ENCODE measurements around the gene KAT7.

KAT7 gene

DNA sequence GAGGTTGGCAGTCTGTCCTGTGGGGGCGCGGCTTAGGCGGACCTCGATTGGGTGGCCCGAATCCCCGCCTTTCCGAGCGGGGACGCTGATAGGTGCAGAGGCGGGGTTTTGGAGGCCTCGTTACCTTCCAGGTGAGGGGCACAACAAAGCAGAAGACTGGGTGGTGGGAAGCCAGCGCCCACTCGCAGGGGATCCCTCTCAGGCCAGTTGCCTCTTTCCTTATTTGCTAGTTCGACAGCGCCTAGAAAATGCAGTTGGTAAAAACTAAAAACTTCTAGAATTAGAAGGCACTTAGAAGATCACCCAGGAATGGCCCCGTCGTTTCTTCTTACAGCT, 730 bp downstream of the KAT7 start:
- TF ChIP-seq, protein P1, sequence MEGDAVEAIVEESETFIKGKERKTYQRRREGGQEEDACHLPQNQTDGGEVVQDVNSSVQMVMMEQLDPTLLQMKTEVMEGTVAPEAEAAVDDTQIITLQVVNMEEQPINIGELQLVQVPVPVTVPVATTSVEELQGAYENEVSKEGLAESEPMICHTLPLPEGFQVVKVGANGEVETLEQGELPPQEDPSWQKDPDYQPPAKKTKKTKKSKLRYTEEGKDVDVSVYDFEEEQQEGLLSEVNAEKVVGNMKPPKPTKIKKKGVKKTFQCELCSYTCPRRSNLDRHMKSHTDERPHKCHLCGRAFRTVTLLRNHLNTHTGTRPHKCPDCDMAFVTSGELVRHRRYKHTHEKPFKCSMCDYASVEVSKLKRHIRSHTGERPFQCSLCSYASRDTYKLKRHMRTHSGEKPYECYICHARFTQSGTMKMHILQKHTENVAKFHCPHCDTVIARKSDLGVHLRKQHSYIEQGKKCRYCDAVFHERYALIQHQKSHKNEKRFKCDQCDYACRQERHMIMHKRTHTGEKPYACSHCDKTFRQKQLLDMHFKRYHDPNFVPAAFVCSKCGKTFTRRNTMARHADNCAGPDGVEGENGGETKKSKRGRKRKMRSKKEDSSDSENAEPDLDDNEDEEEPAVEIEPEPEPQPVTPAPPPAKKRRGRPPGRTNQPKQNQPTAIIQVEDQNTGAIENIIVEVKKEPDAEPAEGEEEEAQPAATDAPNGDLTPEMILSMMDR (IDR thresholded peaks at IDR 0.05; ENCODE audit: control extremely low read depth, extremely low read depth, low read depth, missing control alignments), result no peak
- ChIA-PET POLR2A (interaction anchor here (0.6 to 2.6 kb wide), 4 partner anchors 25 to 42 kb away, joined by 4 to 13 read pairs (median 8); partner anchors contain the start of gene FAM117A), CTCF (no interaction called here)
- DNase-seq (ENCODE audit: extremely low spot score), result no peak

DNA sequence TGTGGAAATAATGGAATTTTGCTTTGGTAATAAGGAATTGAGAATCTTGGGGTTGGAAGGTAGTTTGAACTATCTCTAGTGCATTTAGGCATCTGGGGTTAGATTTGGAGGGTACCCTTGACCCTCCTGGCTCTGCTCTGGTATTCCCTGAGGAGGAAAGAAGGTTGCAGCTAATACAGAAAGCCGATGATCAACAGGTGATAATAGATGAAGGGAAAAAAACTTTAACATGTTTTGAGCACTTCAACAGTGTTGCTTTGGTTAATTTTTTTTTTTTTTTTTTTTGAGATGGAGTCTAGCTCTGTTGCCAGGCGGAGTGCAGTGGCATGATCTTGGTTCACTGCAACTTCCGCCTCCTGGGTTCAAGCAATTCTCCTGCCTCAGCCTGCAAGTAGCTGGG, 4.8 kb downstream of the KAT7 start:
- POLR2A ChIA-PET, result no interaction called here
- TF ChIP-seq, protein P1 (IDR thresholded peaks at IDR 0.05; ENCODE audit: control extremely low read depth, extremely low read depth, low read depth, missing control alignments), result no peak
- CTCF ChIA-PET, result interaction anchor here (1.0 to 1.5 kb wide), 4 partner anchors 12 to 223 kb away, joined by 3 to 4 read pairs (median 3); no protein-coding TSS in a partner anchor
- DNase-seq (ENCODE audit: extremely low spot score), result no peak

DNA sequence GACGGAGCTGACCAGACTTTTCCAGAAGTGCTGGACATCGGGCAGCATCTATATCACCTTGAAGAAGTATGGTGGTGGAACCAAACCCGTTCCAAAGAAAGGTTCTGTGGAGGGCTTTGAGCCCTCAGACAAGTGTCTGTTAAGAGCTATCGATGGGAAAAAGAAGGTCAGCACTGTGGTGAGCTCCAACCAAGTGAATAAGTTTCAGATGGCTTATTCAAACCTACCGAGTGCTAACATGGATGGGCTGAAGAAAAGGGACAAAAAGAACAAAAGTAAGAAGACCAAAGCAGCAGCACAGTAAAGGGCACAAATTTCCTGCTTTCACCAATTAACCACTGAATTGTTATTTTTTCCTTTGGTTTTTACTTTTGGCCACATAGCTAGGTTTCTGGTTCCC, 6.9 kb downstream of the KAT7 start:
- no peak for DNase-seq (ENCODE audit: extremely low spot score)
- TF ChIP-seq, protein P1 (IDR thresholded peaks at IDR 0.05; ENCODE audit: control extremely low read depth, extremely low read depth, low read depth, missing control alignments), result no peak
- ChIA-PET CTCF (interaction anchor here (0.8 to 1.3 kb wide), 4 partner anchors 10 to 225 kb away, joined by 3 to 4 read pairs (median 4); no protein-coding TSS in a partner anchor), POLR2A (interaction anchor here (0.5 kb wide), 1 partner anchor 31 kb away, joined by 3 read pairs; the partner anchor contains the start of gene FAM117A)

DNA sequence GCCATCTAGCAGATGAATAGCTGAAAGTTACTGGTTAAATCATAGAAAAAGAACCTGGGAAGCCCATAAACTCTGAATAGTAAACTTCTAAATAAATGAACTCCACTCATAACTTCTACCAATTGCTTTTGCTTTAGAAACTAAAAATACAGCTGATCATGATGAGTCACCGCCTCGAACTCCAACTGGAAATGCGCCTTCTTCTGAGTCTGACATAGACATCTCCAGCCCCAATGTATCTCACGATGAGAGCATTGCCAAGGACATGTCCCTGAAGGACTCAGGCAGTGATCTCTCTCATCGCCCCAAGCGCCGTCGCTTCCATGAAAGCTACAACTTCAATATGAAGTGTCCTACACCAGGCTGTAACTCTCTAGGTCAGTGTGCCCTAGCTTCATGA, 9.7 kb downstream of the KAT7 start:
- DNase-seq (ENCODE audit: extremely low spot score), result no peak
- POLR2A ChIA-PET, result interaction anchor here (0.6 kb wide), 2 partner anchors 12 to 121 kb away, joined by 4 to 5 read pairs; no protein-coding TSS in a partner anchor
- CTCF ChIA-PET, result interaction anchor here (0.8 to 1.5 kb wide), 8 partner anchors 10 to 241 kb away, joined by 3 to 5 read pairs (median 3); partner anchors contain the start of genes KAT7 and SLC35B1
- TF ChIP-seq, protein P1 (IDR thresholded peaks at IDR 0.05; ENCODE audit: control extremely low read depth, extremely low read depth, low read depth, missing control alignments), result no peak

DNA sequence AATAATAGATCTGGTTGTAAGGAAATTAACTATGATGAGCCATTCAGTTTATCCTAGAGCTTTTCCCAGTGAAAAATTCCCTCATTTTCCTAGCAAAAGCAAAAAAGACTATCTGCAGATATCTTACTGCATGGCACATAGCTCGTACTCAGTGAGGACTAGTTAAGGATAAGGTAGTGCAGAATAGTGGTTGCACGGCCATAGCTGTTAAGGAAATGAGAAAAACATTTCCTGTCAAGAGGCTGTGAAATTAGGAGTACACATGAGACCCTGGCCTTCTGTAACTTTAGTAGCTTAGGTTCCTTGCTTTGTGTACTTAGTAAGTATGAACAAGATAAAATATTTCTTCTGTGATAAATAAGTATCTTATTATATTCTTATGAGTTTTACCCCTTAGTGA, 10.3 kb downstream of the KAT7 start:
- TF ChIP-seq, protein P1 (IDR thresholded peaks at IDR 0.05; ENCODE audit: control extremely low read depth, extremely low read depth, low read depth, missing control alignments), result no peak
- ChIA-PET CTCF (interaction anchor here (0.8 to 1.4 kb wide), 7 partner anchors 11 to 242 kb away, joined by 3 to 4 read pairs (median 3); partner anchors contain the start of gene SLC35B1), POLR2A (no interaction called here)
- DNase-seq (ENCODE audit: extremely low spot score), result no peak

DNA sequence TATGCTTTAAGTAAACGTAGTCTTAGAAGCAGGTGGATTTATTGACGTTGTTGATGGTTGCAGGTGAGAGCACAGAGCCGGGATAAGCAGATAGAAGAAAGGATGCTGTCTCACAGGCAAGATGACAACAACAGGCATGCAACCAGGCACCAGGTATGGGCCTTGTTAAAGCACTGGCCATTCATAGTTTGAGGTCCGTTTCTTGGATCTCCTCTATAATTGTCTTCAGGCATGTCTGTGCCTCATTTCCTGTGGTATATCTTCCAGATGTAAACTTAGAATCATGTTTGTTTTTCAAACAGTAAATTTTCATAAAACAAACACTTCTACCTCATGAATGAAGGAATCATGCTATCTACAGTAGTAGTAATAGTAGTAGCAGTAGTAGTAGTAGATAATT, 20.6 kb downstream of the KAT7 start:
- ChIA-PET CTCF (no interaction called here), POLR2A (no interaction called here)
- DNase-seq (ENCODE audit: extremely low spot score), result no peak
- TF ChIP-seq, protein P1 (IDR thresholded peaks at IDR 0.05; ENCODE audit: control extremely low read depth, extremely low read depth, low read depth, missing control alignments), result no peak

All from GM10248 (cell line).